T-helper 2 cell (primary cell): Measurements from ENCODE around the gene MAP4K3.

Experiments
- DNase-seq, 5 experiments: peaks; one replicate each; pipeline versions ENCODE4 v3.0.0 to v3.0.0-alpha.2; 2012 to 2022
- total RNA-seq, 2 donors: gene quantifications; one replicate each; lab custom pipeline; 2026; lab: John Stamatoyannopoulos, UW

The MAP4K3 gene
- total RNA-seq = 18.2 to 29.9 reads per million in 2 donors

- peak; percentile 54 to 78 (median 65) for DNase-seq
Observed at GRCh38 chr2:39436592-39437521, at the start of gene MAP4K3. TSS of gene MAP4K3 (minus strand) at chr2:39437285. CDS start at chr2:39436987, 298 bp downstream.

DNA sequence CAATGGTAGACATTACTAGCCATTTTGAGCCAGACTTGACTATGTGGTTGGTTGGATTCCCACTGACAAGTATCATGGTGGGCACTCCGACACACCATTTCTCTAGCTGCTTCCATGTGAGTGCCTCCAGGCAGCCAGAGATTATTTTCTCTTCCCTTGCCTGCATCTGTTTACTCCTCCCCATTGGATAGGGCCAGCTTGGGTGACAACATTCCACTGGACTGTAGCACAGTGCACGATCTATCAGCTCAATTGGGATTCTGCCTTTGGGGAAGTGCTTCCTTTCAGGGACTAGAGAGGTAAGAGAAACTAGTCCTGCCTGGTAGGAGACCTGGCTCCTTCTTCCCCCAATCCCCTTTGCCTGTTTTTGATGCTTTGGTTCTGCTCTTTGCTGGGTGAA lies 49.0 kb upstream of the MAP4K3 start:
- no peak for DNase-seq

DNA sequence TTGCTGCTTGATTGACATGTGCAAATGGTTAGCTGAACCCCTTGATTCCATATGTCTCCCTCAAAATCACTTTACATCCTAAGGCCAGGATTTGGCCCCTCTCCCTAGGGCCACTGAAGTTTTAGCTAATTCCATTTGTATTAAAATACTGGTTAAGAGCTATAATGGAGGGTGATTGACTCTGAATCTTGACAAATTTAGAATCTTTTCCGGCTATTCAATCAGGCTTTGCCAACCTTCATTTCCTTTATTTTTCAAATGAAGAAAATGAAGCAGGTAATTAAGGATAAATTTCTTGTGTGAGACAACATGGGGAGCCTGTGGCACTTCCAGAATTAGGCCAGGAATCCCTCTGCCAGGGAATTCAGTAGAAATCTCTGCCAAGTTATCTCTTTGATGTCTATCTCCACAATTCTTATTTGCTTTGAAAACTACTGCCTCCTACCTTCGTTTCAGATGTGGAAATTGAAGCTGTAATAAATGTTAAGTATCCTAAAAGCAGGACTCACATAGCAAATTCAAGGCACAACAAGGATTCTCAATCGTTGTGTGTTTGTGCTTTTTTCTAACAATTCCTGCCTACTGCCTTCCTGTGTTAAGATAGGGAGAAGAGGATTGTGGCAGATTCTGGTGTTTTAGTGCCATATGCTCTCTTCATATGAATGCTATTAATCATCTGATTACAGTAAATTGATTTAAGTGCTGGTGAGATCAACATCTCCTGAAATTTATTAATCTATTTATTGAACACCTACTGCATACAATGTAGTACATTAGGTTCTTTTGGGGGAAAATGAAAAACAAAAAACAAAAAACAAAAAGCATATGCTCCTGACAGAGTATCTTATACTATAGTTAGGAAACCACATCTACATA lies 47.8 kb upstream of the MAP4K3 start:
- DNase-seq = no peak

GRCh38 chr2:39484206-39484605 lies 47.1 kb upstream of the MAP4K3 start:
- no peak for DNase-seq

DNA sequence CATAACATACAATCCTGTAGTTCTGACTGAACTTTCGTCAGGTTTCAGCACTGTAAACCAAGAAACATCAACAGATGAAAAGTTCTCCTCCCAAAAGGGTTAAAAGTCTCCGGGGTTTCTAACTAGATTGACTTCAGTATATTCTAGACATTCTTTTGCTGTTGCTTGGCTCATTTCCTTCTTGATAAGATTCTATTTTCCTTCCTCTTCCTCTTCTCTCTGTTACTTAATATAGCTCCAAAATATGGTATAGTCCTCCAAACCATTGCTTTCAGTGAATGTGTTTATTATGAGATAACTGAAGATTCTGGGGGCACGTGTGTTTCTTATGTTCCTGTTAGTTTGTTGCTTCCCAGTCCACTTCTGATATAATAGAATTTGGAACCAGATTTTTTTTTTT lies 46.4 kb upstream of the MAP4K3 start:
- no peak for DNase-seq

GRCh38 chr2:39481611-39482010 lies 44.5 kb upstream of the MAP4K3 start:
- DNase-seq = no peak

- no peak for DNase-seq
Observed at GRCh38 chr2:39479696-39480095, 42.6 kb upstream of the MAP4K3 start.

GRCh38 chr2:39479053-39479670 lies 42.1 kb upstream of the MAP4K3 start:
- no peak for DNase-seq

DNA sequence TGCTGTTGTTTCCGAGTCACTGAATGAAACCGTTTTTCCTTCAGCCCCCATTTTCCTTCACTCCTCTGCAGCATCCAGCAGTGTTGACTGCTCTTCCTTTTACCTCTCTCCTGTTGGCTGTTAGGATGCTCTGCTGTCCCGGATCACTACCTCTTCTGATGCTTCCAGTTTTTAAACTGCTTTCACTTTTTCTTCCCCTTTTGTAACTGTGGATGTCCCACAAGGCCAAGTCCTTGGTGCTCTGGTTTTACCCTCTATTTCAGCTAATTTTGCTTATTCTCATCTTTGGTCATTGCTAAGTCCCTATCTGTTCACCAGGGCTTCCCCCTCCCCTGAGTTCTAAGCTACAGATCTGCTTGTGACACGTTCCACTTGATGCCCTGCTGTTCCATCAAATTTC lies 39.4 kb upstream of the MAP4K3 start:
- no peak for DNase-seq

DNA sequence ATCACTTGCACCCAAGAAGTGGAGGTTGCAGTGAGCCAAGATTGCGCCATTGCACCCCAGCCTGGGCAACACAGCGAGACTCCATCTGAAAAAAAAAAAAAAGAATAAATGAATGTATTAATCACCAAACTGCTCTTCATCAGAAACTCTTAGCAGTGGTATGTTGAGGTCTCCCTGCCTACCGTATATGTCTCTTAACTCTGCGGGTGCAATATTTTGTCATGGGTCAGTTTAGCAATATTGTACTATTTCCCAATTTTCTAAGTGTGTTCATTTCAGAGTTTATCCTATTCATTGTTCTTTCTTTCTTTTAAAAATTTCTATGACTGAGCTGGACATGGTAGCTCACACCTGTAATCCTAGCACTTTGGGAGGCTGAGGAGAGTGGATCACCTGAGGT lies 37.9 kb upstream of the MAP4K3 start:
- DNase-seq = no peak

DNA sequence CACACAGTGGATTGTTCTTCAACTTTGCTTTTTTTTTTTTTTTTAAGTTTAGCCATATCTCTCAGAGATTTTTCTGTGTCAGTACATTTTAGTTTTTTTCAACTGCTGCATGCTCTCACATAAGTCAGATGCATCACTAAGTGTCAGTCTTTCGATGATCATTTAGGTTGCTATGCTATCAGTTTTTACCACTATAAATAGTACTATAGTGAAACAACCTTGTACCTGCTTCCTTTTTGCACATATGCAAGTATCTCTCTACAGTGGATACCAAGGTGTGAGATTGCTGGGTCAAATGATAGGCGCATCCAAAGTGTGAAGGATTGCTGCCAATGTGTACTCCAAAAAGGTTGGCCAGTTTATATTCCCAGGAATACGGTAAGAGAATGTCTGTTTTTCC lies 33.5 kb upstream of the MAP4K3 start:
- DNase-seq = no peak

DNA sequence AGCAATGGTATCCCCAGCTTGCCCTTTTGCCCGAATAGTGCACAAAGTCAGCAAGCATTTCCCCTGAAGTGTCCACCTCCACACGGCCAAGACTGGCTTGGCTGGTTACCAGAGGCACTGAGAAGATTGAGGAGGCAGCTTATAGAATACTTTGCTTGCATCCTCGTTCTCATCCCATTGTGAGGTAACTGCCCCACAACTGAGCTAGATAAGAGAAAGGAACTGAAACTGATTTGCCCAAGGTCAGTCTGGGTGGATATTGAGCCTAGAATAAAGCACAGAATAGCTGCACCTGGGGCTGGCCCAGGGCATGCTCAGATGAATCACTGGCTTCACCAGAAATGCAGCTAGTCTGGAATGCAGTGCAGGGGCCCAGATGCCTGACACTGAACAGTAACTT lies 32.7 kb upstream of the MAP4K3 start:
- DNase-seq = no peak

- DNase-seq = no peak
Observed at GRCh38 chr2:39468579-39469451, 31.7 kb upstream of the MAP4K3 start.

- DNase-seq = no peak
Observed at GRCh38 chr2:39466311-39466710, 29.2 kb upstream of the MAP4K3 start.

GRCh38 chr2:39464864-39465263 lies 27.8 kb upstream of the MAP4K3 start:
- DNase-seq = no peak

DNA sequence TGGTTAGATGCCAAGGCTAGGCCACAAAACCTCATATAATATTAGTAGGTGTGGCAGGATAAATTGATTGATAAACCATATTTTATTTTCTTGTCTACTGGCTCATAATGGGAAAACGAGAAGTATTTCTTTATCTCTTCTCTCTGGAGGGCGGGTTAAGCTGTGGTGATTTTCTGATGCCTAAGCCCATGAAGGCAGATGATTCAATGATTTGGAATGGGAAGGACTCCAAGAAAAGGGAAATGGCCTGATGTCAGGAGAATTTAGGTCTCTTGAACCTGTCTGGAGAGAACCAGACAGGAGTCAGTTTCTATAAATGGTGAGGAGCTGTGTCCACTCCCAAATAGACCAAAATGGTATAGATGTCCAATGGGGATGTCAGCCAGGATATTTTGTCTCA lies 18.7 kb upstream of the MAP4K3 start:
- no peak for DNase-seq

- DNase-seq = no peak
Observed at GRCh38 chr2:39452396-39452795, 15.3 kb upstream of the MAP4K3 start.

GRCh38 chr2:39451954-39452353 lies 14.9 kb upstream of the MAP4K3 start:
- DNase-seq = no peak

- DNase-seq = no peak
Observed at GRCh38 chr2:39448169-39448502, 11.1 kb upstream of the MAP4K3 start.

GRCh38 chr2:39447266-39448168 lies 10.4 kb upstream of the MAP4K3 start:
- no peak for DNase-seq

DNA sequence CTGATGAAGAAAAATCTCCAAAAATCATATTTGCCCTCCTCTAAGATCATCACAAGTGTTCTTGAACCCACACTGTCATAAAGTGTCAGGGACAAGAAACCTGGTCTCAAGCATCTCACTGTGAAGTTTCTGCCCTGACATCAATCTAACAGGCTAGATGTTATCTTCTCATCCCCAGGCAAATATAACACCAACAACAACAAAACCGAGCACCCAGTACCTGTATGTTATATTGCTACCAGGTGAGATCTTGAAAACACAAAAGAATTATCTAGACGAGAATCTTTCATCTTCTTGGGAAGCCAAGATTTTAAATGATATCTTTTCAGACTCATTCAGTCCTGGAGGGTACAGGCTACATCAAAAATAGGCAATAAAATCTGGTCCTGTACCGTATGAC lies 8.8 kb upstream of the MAP4K3 start:
- no peak for DNase-seq
